ENCODE data around the gene LDLRAD4. TPM values are rescaled to one million over a fixed set of nuclear protein-coding genes. Genes with fewer than 3 reads are reported as not detected.

Gene LDLRAD4
- polyA plus RNA-seq, 3 donors: 1.7 to 8.5 (median 3.7) TPM

DNA sequence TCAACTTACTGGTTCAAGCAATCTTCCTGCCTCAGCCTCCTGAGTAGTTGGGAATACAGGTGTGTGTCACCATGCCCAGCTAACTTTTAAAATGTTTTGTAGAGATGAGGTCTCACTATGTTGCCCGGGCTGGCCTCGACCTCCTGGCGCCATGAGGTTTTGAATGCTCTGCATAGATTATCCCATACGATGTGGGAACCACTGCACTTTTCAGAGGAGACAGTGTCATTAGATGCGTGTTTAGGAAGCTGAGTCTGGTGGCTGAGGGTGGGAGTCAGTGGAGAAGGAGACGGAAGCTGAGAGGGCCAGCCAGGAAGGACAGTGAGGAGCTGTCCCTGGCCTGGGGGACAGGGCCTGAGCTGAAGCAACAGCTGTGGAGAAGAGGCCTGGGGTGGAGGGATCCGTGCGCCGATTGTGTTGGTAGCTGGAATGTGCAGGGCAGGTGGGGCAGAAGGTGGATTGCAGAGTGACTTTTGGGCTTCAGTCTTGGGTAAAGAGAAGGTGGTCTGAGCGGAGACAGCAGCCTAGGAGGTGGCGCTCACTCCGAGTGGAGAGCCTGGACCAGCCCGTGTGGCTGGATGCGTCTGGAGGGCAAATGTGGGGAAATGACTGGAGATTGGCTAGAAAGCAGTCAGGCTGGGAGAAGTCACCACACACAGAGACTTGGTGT, 68.0 kb downstream of the LDLRAD4 start:
- 86 to 95% (median 95%) methylated on average over 14 of the region's 14 CpGs for WGBS, 3 donors
- no peak overlapping the region for H3K27ac ChIP-seq (ENCODE audit: low read depth, low read length)

DNA sequence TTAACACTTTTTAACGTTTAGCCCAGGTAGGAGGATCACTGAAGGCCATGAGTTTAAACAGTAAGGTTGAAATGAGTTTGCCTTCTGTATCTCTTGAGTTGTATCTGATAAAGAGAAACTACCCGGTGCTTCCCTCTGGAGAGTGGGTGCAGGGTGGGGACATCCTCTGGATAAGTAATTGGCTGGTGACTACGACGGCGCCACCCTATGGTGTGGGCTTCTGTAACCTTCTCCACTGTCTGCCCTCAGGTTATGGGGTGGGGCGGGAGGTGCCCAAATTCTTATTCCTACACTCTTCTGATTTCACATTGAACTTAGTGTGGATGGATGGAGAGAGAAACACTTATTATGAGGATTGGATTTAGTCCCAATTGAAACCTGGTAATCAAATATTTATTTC, 68.8 kb downstream of the LDLRAD4 start:
- 68 to 80% (median 79%) methylated on average over 6 of the region's 6 CpGs for WGBS, 3 donors
- H3K27ac ChIP-seq (ENCODE audit: low read depth, low read length): no peak overlapping the region

DNA sequence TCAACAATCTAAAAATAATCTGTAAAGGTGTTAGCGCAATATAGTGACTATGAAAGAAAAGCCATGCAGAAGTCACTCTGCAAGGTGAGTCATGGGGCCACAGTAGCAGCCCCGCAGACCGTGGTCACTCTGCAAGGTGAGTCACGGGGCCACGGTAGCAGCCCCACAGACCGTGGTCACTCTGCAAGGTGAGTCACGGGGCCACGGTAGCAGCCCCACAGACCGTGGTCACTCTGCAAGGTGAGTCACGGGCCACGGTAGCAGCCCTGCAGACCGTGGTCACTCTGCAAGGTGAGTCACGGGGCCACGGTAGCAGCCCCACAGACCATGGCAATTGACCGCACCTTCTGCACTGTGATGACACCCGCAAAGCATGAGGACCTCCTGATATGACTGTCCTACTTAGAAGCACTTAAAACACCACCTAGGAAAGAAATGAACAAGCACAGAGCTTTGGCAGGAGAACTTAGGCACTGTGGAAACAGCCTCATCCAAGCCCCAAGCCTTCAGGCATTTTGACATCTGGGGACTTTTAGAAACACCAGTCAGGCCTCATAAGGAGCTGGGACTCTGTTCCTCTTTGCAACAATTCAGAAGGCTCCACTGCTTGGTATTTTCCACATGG, 70.1 kb downstream of the LDLRAD4 start:
- H3K27ac ChIP-seq (ENCODE audit: low read depth, low read length): no peak overlapping the region
- WGBS, 3 donors: 87 to 88% (median 88%) methylated on average over 16 of the region's 16 CpGs

GRCh38 chr18:13289481-13290205, 71.1 kb downstream of the LDLRAD4 start:
- 73 to 78% (median 77%) methylated on average over 8 of the region's 8 CpGs for WGBS, 3 donors
- H3K27ac ChIP-seq (ENCODE audit: low read depth, low read length): no peak overlapping the region

- no peak overlapping the region for H3K27ac ChIP-seq (ENCODE audit: low read depth, low read length)
- WGBS, 3 donors: 77 to 93% (median 84%) methylated on average over 7 of the region's 7 CpGs
These were observed 72.3 kb downstream of the LDLRAD4 start for GRCh38 chr18:13290856-13291271.

- 94 to 96% (median 94%) methylated on average over 8 of the region's 8 CpGs for WGBS, 3 donors
- H3K27ac ChIP-seq (ENCODE audit: low read depth, low read length): no peak overlapping the region
These were observed 72.7 kb downstream of the LDLRAD4 start for GRCh38 chr18:13291299-13291698.

GRCh38 chr18:13291745-13292447, 73.3 kb downstream of the LDLRAD4 start:
- H3K27ac ChIP-seq (ENCODE audit: low read depth, low read length): no peak overlapping the region
- 83 to 86% (median 85%) methylated on average over 7 of the region's 7 CpGs for WGBS, 3 donors

DNA sequence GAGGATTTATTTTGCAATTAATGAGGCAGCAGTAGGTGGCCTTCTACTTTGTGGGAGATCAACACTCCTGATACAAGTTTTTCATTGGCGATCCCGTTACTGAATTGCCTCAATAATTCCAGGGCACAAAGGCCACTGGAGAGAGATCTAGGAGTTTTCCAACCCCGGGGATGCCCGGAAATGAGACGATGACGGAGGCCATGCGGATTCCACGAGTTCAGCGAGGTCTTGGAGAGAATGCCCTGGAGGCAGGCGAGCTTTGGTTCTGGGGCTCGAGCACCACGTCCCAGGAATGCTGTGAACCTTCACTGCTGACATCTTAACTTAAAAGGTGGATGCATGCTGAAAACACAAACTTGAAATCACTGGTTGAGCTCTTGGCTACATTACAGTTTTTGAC, 74.2 kb downstream of the LDLRAD4 start:
- 88 to 94% (median 89%) methylated on average over 12 of the region's 12 CpGs for WGBS, 3 donors
- H3K27ac ChIP-seq (ENCODE audit: low read depth, low read length): no peak overlapping the region

DNA sequence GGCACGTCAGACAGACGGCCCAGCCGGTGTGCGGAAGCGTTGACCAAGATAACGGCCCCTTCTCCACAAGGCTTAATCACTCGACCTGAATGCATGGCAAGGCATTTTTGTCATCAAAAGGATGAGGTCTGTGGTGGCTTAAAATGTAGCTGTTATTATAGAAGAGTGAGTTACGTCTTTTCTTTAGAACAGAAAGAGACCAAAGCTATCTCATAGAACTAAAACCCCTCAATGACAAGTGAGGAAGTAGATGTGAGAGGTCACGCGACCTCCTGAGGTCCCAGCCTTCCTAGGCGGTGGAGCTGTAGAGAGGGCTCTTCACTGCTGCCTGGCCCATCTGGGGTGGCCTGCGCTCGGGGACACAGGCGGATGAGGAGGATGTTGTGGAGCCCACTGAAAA, 75.7 kb downstream of the LDLRAD4 start:
- 87 to 95% (median 94%) methylated on average over 14 of the region's 14 CpGs for WGBS, 3 donors
- no peak overlapping the region for H3K27ac ChIP-seq (ENCODE audit: low read depth, low read length)

DNA sequence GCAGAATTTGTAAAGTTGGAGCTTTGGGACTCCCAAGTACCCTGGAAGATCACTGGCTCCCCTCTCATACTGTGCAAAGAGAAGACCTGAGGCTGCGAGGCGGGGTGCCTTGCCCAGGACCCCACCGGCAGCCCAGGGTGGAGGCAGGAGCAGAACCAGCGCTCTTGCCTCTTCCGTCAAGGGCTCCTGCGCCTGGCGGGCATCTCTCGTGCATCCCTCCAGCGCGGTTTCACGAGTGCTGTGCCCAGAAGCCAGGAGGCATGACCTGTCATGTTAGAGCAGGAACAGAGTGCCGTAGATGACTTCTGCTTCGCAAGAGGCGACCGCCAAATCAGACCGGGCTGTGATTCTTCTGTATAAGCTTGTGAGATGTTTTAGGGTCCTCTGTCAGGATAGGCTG, 77.3 kb downstream of the LDLRAD4 start:
- no peak overlapping the region for H3K27ac ChIP-seq (ENCODE audit: low read depth, low read length)
- 92 to 94% (median 93%) methylated on average over 16 of the region's 16 CpGs for WGBS, 3 donors

DNA sequence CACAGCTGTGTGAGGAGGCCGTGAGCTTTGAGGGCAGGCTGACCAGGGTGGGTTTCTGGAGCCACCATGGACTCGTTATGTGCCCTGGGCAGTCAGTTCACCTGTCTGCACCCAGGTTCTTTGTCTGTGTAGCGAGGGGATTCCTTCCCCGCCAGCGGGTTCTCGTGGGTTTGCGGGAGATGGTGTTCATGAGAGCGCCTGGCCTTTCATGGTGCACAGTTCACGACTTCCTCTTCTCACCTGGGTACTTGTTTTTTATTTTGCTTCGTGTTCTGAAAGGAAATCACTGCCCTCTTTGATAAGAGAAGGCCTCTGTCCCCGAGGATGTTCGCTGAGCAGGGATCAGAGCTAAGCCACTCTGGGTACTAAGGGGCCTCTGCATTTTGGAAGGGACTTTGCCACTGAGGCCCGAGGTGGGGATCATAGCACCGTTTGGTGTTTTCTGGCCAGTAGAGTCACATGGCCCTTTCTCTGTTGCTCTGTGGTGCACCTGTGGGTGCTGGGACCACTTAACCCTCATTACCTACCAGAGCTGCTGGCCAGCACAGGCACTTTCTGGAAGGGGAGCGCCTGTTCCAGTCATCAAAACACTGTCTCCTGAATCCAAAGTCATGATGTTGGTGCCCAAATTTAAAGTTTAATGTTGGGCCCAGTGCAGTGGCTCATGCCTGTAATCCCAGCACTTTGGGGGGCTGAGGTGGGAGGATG, 78.5 kb downstream of the LDLRAD4 start:
- H3K27ac ChIP-seq (ENCODE audit: low read depth, low read length): no peak overlapping the region
- WGBS, 3 donors: 81 to 87% (median 85%) methylated on average over 15 of the region's 15 CpGs

DNA sequence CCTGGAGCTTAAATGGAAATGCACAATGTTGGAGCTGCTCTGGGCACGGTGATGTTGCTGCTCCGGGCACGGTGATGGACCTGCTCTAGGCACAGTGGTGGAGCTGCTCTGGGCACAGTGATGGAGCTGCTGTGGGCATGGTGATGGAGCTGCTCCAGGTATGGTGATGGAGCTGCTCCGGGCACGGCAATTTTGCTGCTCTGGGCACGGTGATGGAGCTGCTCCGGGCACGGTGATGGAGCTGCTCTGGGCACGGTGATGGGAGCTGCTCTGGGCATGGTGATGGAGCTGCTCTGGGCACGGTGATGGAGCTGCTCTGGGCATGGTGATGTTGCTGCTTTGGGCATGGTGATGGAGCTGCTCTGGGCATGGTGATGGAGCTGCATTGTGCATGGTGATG, 79.7 kb downstream of the LDLRAD4 start:
- no peak overlapping the region for H3K27ac ChIP-seq (ENCODE audit: low read depth, low read length)
- 88 to 99% (median 97%) methylated on average over 10 of the region's 10 CpGs for WGBS, 3 donors

DNA sequence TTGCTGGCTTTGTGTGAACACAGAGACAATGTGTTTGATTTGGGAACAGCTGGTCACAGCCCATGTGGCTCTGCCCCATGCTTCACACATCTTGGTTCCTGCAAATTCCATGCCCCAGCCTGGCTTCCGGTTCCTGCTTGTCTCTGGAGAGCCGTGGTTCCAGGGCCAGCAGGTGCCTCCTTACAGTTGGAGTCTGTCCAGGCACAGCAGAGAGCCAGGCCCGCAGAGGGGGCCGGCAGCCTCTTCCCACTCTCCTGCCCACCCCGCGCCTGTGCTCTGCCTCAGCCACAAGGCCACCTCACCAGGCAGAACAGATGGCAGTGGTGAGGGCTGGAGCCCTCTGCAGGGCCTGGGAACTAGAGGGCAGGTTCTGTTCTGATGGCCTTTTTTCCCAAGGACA, 81.5 kb downstream of the LDLRAD4 start:
- 54 to 63% (median 57%) methylated on average over 6 of the region's 6 CpGs for WGBS, 3 donors
- H3K27ac ChIP-seq (ENCODE audit: low read depth, low read length): no peak overlapping the region

GRCh38 chr18:13300796-13301195, 82.2 kb downstream of the LDLRAD4 start:
- 87 to 93% (median 92%) methylated on average over 15 to 17 of the region's 17 CpGs for WGBS, 3 donors
- no peak overlapping the region for H3K27ac ChIP-seq (ENCODE audit: low read depth, low read length)

DNA sequence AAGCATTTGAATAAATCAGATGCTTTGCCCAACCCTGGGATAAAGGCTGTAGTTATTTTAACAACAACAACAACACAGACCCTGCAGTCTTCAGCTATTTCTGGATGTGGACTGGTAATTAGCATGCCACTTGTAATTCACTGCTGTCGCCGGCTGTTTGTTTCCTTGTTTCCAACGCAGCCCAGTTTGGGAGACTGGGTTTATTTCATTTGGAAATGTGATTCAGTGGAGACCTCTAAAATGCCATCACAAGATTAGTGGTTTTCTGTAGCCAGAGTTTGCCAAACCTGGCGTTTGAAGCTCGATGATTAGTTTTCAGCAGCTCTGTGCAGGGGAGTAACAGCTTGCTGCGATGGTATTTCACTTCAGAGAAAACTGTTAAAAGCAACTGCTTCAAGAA, 83.5 kb downstream of the LDLRAD4 start:
- WGBS, 3 donors: 41 to 54% (median 47%) methylated on average over 6 of the region's 6 CpGs

GRCh38 chr18:13302457-13303225, 84.1 kb downstream of the LDLRAD4 start:
- WGBS, 3 donors: 34 to 52% (median 42%) methylated on average over 8 of the region's 8 CpGs
- H3K27ac ChIP-seq (ENCODE audit: low read depth, low read length): no peak overlapping the region

More for the DNA sequence above, 83.5 kb downstream of the LDLRAD4 start:
- H3K27ac ChIP-seq (ENCODE audit: low read depth, low read length): no peak overlapping the region

DNA sequence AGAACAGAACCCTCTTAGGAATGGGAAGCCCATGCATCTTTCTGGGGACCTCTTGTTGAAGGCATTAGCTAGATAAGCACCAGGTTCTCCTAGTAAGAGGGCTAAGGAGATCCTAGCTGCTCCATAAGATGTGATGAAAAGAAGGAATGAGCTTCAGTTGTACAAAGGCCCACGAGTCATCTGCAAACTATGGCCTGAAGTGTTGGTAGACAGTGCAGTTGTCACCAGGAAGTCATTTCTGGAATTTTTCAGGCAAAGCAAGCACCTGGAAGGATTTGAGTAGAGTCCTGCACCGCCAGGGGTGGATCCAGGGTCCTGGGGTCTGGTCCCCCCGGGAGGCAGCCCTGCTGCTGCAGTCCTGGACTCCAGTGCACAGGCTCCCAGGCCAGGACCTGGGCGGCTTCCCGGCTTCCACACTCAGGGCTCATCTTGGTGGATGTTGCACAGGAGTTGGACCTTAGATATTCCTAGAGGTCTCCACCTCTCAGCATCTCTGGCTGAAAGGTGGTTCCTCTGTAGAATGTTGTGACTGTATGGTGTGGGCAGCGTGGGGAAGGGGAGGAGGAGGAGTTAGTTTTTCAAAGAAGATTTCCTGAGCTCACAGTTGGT, 85.3 kb downstream of the LDLRAD4 start:
- H3K27ac ChIP-seq (ENCODE audit: low read depth, low read length): no peak overlapping the region
- 80 to 96% (median 91%) methylated on average over 6 of the region's 6 CpGs for WGBS, 3 donors
